Ovary (tissue), 9 donors: ENCODE data around the gene KCNQ5. TPM values are rescaled to one million over a fixed set of nuclear protein-coding genes. Genes with fewer than 3 reads are reported as not detected.

Experiments
- DNase-seq, 5 donors: peaks; one replicate each; pipeline ENCODE4 v3.0.0-alpha.2; 2019 to 2020
- H3K27ac ChIP-seq, 2 donors: fragments of 200-600 bp; one replicate each; pipeline versions ENCODE4 v1.5.1 to v1.8.0; 2019 to 2022
- H3K27me3 ChIP-seq: fragments of 200-600 bp; one replicate; pipeline ENCODE4 v1.8.0; 2022
- H3K36me3 ChIP-seq: fragments of 200-600 bp; sonication (generic); one replicate; pipeline ENCODE4 v1.5.1; 2019
- H3K4me1 ChIP-seq: one replicate; pipeline ENCODE4 v1.8.1; 2013; ENCODE audit warnings: mild to moderate bottlenecking, moderate library complexity; ENCODE audit not compliant: insufficient read depth
- H3K4me3 ChIP-seq: fragments of 200-600 bp; sonication (generic); one replicate; pipeline ENCODE4 v1.5.1; 2017
- H3K9me3 ChIP-seq, 2 donors: fragments of 200-600 bp in 1 of 2; sonication (generic) in 1 of 2; one replicate each; pipeline versions ENCODE4 v1.5.1 to v1.8.1; 2013 to 2019; ENCODE audit warnings: mild to moderate bottlenecking in 1 of 2, moderate library complexity in 1 of 2
- CTCF ChIP-seq, 3 donors: fragments of 450-650 bp in 2 of 3; fragments of 200-600 bp in 1 of 3; IDR thresholded peaks; one replicate each; pipeline versions ENCODE4 v1.5.1 to v1.8.0; 2016 to 2022; ENCODE audit warnings: antibody characterized with exemption in 3 of 3, mild to moderate bottlenecking in 1 of 3
- EP300 ChIP-seq: sonication (generic); formaldehyde crosslinking; IDR thresholded peaks from one replicate; pipeline ENCODE4 v1.6.1; 2017; ENCODE audit warnings: antibody characterized with exemption
- POLR2A ChIP-seq: fragments of 450-650 bp; IDR thresholded peaks from one replicate; pipeline ENCODE4 v1.6.1; 2017; ENCODE audit warnings: antibody characterized with exemption, mild to moderate bottlenecking, moderate library complexity
- WGBS, 3 donors: extraction: QIAGEN DNeasy Blood & Tissue Kit in 1 of 3; methylation state at CpG; one replicate each; pipeline versions ENCODE4 v1.1.5 to v1.1.7; 2013 to 2017; 5-methylcytosine and 5-hydroxymethylcytosine counted together
- intact Hi-C, 4 donors: fragments of 100-400 bp; cut with DNase I; formaldehyde crosslinking; loops; one replicate each; pipeline versions ENCODE4 v1.11.0 to v1.15.1; 2022 to 2023
- polyA plus RNA-seq, 2 donors: library from polyadenylated mRNA; stranded (reverse); fragments of 200-250 nt in 1 of 2; fragments of 350-450 nt in 1 of 2; fragmentation: Illumina TruSeq in 1 of 2; extraction: RNeasy Lipid Tissue Mini Kit (QIAGEN cat#74804) in 1 of 2; gene quantifications; one replicate each; pipeline ENCODE4 v1.2.3, GENCODE V29; 2013 to 2014
- total RNA-seq, 7 donors: library from RNA; depleted of rRNA in 2 of 7; stranded (reverse); fragments of >200 nt in 2 of 7; fragmentation: NEBNext Ultra II Directional in 3 of 7; extraction: Animal tissue kit (Norgen Biotek cat#: 25700) in 3 of 7; gene quantifications; one replicate each; pipeline versions ENCODE4 v1.1.0 to v1.2.4, GENCODE V29; 2016 to 2023
- donor health status: DM: no; HTN: no; CAD: no; lungs with moderate emphysema.
- donor health status: DM: no; HTN: no; CAD: no.
- donor health status: Bipolar disorder and iron deficiency.
- donor health status: DM: yes; HTN: yes; CAD: no.
- donor health status: DM: no; HTN: no; CAD: no.
- donor health status: DM: yes; HTN: yes; CAD: no.

KCNQ5 gene
- total and polyA plus RNA-seq, 9 donors, result 0.02 to 0.80 (median 0.15) TPM; not detected in 2

GRCh38 chr6:73194744-73195143, 572.9 kb downstream of the KCNQ5 start:
- 90 to 96% (median 94%) methylated on average over 7 of the region's 7 CpGs for WGBS, 3 donors

GRCh38 chr6:73200247-73200646, 578.4 kb downstream of the KCNQ5 start:
- Histone ChIP-seq H3K36me3 (no peaks in the 10 kb centered on the region), H3K27ac (no peak overlapping the region), H3K27me3 (no peaks in the 10 kb centered on the region), H3K9me3 (no peaks in the 10 kb centered on the region), H3K4me3 (no peak overlapping the region), H3K4me1 (no peaks in the 10 kb centered on the region)
- WGBS, 3 donors, result 73 to 82% (median 79%) methylated on average over 3 of the region's 3 CpGs
- no peak for DNase-seq
- no peak for TF ChIP-seq POLR2A
- TF ChIP-seq EP300, result no peak
- TF ChIP-seq CTCF (IDR thresholded peaks at IDR 0.05), result no peak
- intact Hi-C loops, result no loop called here

More at GRCh38 chr6:73194744-73195143, 572.9 kb downstream of the KCNQ5 start:
- Histone ChIP-seq H3K9me3 (no peaks in the 10 kb centered on the region), H3K36me3 (no peaks in the 10 kb centered on the region), H3K27me3 (no peaks in the 10 kb centered on the region), H3K27ac (no peak overlapping the region), H3K4me3 (no peak overlapping the region), H3K4me1 (no peaks in the 10 kb centered on the region)
- TF ChIP-seq EP300 (no peak), POLR2A (no peak), CTCF (IDR thresholded peaks at IDR 0.05) (no peak)
- intact Hi-C loops, result no loop called here
- no peak for DNase-seq

GRCh38 chr6:73200735-73201134, 578.9 kb downstream of the KCNQ5 start:
- no peak for DNase-seq
- Histone ChIP-seq H3K4me3 (no peak overlapping the region), H3K27me3 (no peaks in the 10 kb centered on the region), H3K36me3 (no peaks in the 10 kb centered on the region), H3K9me3 (no peaks in the 10 kb centered on the region), H3K4me1 (no peaks in the 10 kb centered on the region), H3K27ac (no peak overlapping the region)
- 76 to 87% (median 78%) methylated on average over 4 of the region's 4 CpGs for WGBS, 3 donors
- intact Hi-C loops, result no loop called here
- TF ChIP-seq POLR2A, result no peak
- no peak for TF ChIP-seq EP300
- no peak for TF ChIP-seq CTCF (IDR thresholded peaks at IDR 0.05)

- H3K27me3 ChIP-seq, result no peaks in the 10 kb centered on the region
- TF ChIP-seq CTCF (IDR thresholded peaks at IDR 0.05) (no peak), EP300 (no peak), POLR2A (no peak)
- no peaks in the 10 kb centered on the region for H3K9me3 ChIP-seq
Measured at GRCh38 chr6:73203098-73203497, 581.2 kb downstream of the KCNQ5 start.

More at GRCh38 chr6:73203098-73203497, 581.2 kb downstream of the KCNQ5 start:
- DNase-seq, result no peak
- intact Hi-C loops, result no loop called here
- no peak overlapping the region for H3K27ac ChIP-seq
- no peak overlapping the region for H3K4me3 ChIP-seq
- no peaks in the 10 kb centered on the region for H3K4me1 ChIP-seq
- no peaks in the 10 kb centered on the region for H3K36me3 ChIP-seq
- WGBS, 3 donors, result 90 to 94% (median 92%) methylated on average over 1 of the region's 1 CpG
